GM21825 (cell line): Measurements from ENCODE around the gene GRHPR.
"Not testable (repeated sequence)": the region's sequence is repeated elsewhere in the genome, so short reads cannot be mapped to it uniquely, and the experiment has no call there.

Source experiments
- ATAC-seq: cut with Tn5 transposase; IDR thresholded peaks from one replicate; pipeline ENCODE4 v1.9.1; 2021; ENCODE audit warnings: mild to moderate bottlenecking, moderate library complexity; ENCODE audit not compliant: unreplicated experiment

The GRHPR gene

DNA sequence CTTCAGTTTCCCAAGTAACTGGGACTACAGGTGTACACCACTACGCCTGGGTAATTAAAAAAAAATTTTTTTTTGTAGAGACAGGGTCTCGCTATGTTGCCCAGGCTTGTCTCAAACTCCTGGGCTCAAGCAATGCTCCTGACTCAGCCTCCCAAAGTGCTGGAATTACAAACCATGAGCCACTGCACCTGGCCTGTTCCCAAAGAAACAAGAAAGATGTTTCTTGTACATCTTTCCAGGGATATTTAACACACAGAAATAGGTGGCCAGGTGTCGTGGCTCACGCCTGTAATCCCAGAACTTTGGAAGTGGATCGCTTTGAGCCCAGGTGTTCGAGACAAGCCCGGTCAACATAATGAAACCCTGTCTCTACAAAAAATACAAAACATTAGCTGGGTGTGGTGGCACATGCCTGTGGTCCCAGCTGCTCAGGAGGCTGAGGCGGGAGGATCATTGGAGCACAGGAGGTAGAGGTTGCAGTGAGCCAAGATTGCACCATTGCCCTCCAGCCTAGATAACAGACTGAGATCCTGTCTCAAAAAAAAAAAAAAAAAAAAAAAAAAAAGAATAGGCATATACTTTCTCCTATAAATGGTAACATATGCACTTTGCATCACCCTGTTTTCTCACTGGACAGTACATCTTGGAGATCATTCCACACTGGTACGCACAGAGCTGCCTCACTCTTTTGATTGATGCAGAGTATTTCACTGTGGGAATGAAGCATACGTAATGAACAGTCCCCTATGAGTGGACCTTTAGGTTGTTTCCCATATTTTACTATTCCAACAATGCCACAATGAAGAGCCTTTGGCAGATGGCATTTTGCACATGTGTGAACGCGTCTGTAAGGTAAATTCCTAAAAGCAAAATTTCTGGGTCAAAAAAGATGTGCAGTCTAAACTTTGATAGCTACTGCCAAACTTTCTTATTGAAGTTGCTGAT lies 2.0 kb upstream of the GRHPR start:
- no peak for ATAC-seq

- no peak for ATAC-seq
Measured at GRCh38 chr9:37421914-37422288, 595 bp upstream of the GRHPR start.

DNA sequence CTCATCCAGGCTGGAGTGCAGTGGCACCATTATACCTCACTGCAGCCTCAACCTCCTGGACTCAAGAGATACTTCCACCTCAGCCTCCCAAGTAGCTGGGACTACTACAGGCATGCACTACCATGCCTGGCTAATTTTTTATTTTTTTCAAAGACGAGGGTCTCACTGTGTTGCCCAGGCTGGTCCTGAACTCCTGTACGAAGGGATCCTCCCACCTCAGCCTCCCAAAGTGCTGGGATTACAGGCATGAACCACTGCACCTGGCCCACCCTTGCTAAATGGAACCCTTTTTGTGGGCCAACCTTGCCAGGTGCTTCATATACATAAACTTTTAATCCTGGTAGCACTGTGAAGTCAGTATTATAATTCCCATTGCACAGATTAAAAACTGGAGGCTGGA lies 1.0 kb downstream of the GRHPR start:
- ATAC-seq, result no peak

GRCh38 chr9:37424204-37424685 lies 1.7 kb downstream of the GRHPR start:
- no peak for ATAC-seq

DNA sequence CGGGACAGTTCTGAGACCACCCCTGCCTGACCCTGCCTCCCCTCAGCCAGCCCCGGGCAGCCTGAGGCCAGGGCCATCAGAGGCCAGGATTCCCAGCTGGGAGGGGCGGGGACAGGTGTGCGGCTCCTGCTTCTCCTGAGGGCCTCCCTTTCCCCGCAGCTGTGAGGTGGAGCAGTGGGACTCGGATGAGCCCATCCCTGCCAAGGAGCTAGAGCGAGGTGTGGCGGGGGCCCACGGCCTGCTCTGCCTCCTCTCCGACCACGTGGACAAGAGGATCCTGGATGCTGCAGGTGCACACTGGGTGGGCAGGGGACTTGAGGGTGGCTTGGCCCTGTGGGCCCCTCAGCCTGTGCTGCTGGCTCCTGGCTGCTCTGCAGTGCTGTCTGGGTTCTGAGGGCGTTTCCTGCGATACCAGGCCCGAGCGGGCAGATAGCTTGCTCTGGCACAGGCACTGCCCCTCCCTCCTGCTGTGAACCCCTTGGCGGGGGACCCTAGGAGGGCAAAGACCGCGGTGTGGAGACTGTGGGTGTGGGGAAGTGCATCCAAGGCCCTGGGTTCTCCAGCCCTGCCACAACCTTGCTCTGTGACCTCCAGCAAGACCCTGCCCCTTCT lies 2.3 kb downstream of the GRHPR start:
- no peak for ATAC-seq

GRCh38 chr9:37425298-37425752 lies 2.8 kb downstream of the GRHPR start:
- no peak for ATAC-seq

DNA sequence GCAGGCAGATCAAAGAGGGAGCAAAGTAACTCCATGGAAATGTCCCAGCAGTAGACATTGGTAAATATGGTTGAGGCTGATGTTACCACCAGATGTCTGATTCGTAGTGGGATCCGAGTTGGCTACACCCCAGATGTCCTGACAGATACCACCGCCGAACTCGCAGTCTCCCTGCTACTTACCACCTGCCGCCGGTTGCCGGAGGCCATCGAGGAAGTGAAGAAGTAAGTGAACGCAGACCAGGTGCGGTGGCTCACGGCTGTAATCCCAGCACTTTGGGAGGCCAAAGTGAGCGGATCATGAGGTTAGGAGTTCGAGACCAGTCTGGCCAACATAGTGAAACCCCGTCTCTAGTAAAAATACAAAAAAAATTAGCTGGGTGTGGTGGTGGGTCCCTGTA lies 3.9 kb downstream of the GRHPR start:
- ATAC-seq, result not testable (repeated sequence)

- no peak for ATAC-seq
Measured at GRCh38 chr9:37426846-37427245, 4.3 kb downstream of the GRHPR start.

- no peak for ATAC-seq
Measured at GRCh38 chr9:37428345-37428744, 5.8 kb downstream of the GRHPR start.

DNA sequence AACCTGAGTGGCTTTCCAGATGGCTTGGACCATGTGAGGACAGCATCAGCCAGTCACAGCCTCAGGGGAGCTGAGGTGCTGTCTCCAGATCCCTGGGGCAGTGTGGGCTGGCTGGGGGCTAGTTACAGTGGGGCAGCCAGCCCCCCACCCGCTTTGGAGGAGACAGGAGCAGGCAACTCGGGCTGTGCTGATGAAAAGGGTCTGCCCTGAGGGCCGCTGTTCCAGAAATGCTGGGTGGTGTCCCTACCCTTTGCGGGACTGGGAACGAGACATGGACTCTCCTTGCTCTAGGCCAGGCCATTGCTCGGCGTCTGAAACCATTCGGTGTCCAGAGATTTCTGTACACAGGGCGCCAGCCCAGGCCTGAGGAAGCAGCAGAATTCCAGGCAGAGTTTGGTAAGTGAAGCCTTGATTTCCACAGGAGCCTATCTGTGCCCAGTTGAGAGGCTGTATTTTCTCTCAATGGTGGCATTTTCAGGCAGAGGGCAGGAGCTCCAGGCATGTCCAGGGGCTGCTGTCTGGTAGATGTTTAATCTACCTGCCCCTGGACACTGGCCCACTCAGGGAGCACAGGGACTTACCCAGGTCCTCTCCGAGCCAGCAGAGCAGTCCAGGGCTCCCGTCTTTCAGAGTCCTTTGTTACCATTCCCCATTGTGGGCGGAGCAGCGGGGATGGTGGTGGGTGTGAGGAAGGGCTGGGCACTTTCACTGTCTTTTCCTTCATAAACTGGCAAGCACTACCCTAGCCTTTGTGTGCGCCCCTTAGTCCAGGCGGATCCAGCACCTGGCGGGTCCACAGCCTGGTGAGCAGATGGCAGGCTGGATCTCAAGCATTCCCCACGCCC lies 7.2 kb downstream of the GRHPR start:
- no peak for ATAC-seq

DNA sequence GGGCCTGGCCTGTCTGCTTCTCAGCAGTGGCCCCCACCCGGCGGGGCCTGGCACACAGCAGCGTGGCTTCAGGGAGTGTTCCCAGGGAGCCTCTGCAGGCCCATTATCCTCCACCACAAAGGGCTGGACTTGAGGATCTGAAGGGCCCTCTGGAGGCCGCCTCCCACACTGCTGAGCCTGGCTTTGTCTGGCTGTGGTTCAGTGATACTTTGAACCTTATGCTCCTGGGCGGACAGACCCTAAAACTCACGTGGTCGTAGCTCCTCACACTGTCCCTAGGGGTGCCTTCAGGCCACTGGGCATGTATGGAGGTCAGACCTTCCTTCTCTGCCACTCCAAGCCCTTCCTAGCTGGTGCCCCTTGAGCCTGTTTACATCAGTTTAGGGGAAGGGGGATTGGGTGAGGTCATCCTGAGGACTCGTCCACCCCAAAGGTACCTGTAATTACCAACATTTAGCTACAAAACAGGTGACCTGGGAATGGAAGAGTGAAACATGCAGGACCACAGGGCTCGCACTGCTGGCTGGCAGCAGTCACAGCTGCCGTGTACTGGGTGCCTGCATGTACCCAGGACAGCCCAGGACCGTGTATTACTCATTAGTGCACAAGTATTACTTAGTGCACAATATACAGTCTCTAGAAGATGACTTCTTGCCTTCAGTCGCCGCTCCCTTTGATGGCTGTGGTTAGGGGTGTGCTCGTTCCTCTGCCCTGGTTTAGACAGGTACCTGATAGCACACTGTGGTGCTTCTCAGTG lies 8.5 kb downstream of the GRHPR start:
- no peak for ATAC-seq

GRCh38 chr9:37432020-37432419 lies 9.5 kb downstream of the GRHPR start:
- no peak for ATAC-seq

DNA sequence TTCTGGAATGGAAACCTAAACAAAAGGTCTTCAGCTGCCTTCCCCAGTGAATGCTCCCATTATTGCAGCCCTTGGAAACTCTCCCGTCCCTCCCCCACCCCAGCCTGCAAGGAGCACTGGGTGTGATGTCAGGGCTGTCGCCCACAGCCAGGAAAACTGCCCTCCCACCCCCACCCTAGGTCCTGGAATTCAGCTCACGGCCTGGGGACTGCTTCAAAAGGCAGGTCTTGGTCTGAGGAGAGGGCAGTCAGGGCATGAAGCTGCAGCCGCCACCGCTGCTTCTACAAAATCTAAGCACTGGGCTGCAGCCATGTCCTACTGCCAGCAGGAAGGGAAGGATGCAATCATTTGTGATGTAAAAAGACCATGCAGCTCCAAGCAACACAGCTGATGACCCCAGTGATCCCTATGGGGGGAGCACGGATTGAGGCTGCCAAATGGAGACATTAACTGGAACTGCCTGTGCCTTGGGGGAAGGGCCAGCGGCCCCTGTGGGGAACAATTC lies 11.4 kb downstream of the GRHPR start:
- ATAC-seq, result no peak

DNA sequence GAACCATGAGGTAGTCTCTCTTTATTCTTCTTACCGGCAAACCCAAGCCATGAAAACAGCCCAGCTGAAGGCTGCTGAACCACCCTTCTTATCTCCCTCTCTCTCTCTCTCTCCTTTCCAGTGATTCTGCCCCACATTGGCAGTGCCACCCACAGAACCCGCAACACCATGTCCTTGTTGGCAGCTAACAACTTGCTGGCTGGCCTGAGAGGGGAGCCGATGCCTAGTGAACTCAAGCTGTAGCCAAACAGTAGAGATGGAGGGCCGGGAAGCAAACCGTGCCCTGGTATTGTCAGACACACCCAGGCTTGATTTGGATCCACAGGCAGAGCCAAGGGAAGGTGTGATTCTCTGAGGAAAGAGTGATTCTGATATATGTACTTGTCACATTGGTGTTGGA lies 14.0 kb downstream of the GRHPR start:
- ATAC-seq, result no peak

- no peak for ATAC-seq
Measured at GRCh38 chr9:37437010-37437409, 14.5 kb downstream of the GRHPR start.

GRCh38 chr9:37437621-37438020 lies 15.1 kb downstream of the GRHPR start:
- no peak for ATAC-seq

DNA sequence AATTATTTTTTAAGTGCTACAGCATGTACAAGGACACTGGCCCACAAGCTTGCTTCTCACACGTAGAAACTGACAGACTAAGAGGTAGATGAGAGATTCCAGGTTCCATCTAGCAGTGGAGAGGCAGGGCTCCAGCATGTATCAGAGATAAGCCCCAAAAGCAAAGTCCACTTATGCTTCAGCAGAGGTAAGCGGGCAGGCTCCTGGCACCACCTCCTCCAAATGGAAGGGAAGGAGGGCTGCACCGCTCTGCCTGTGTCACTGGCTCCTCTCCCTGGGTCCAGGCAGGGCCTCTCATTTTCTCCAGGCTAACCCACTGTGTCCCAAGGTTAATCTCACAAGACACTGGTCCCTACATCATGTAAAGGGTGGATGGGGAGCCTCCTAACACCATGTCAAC lies 15.9 kb downstream of the GRHPR start:
- ATAC-seq, result no peak

GRCh38 chr9:37441776-37442370 lies 19.4 kb downstream of the GRHPR start:
- no peak for ATAC-seq

GRCh38 chr9:37442556-37442955 lies 20.1 kb downstream of the GRHPR start:
- no peak for ATAC-seq

- ATAC-seq, result no peak
Measured at GRCh38 chr9:37443566-37443965, 21.1 kb downstream of the GRHPR start.
